GM18519 (cell line): Measurements from ENCODE around the gene RAB11FIP3.

ENCODE experiments used
- ATAC-seq: cut with Tn5 transposase; IDR thresholded peaks from one replicate; pipeline ENCODE4 v1.9.1; 2021; ENCODE audit warnings: mild to moderate bottlenecking, moderate library complexity; ENCODE audit not compliant: unreplicated experiment, low FRiP score

Gene RAB11FIP3

GRCh38 chr16:391885-392335, 33.5 kb upstream of the RAB11FIP3 start:
- no peak for ATAC-seq

- no peak for ATAC-seq
These were observed 32.9 kb upstream of the RAB11FIP3 start for GRCh38 chr16:392450-393030.

- ATAC-seq, result no peak
These were observed 29.2 kb upstream of the RAB11FIP3 start for GRCh38 chr16:396199-396598.

- ATAC-seq, result no peak
These were observed 28.8 kb upstream of the RAB11FIP3 start for GRCh38 chr16:396605-397004.

- ATAC-seq, result no peak
These were observed 28.3 kb upstream of the RAB11FIP3 start, which contains the start of gene NME4 for GRCh38 chr16:397135-397661. TSS of gene NME4 (plus strand) at chr16:397199. CDS start at chr16:397223, 24 bp downstream.

GRCh38 chr16:397736-398332, 27.6 kb upstream of the RAB11FIP3 start:
- no peak for ATAC-seq

- ATAC-seq, result no peak
These were observed 26.7 kb upstream of the RAB11FIP3 start for GRCh38 chr16:398561-399339.

- ATAC-seq, result no peak
These were observed 26.0 kb upstream of the RAB11FIP3 start for GRCh38 chr16:399340-400019.

- ATAC-seq, result no peak
These were observed 25.3 kb upstream of the RAB11FIP3 start for GRCh38 chr16:400061-400591.

GRCh38 chr16:401468-402348, 23.7 kb upstream of the RAB11FIP3 start, which contains the start of gene DECR2:
TSS of gene DECR2 (plus strand) at chr16:401885. CDS start at chr16:401964, 79 bp downstream.
- ATAC-seq, result peak; percentile 37

GRCh38 chr16:404971-405486, 20.4 kb upstream of the RAB11FIP3 start:
- ATAC-seq, result no peak

- ATAC-seq, result no peak
These were observed 19.6 kb upstream of the RAB11FIP3 start for GRCh38 chr16:405548-406506.

GRCh38 chr16:407253-407652, 18.2 kb upstream of the RAB11FIP3 start:
- no peak for ATAC-seq

GRCh38 chr16:410516-411178, 14.8 kb upstream of the RAB11FIP3 start:
- no peak for ATAC-seq

GRCh38 chr16:411576-412265, 13.7 kb upstream of the RAB11FIP3 start:
- no peak for ATAC-seq

GRCh38 chr16:414395-415169, 10.9 kb upstream of the RAB11FIP3 start:
- no peak for ATAC-seq
